Stomach (tissue), 9 donors: ENCODE measurements around the gene SWAP70. TPM values are rescaled to one million over a fixed set of nuclear protein-coding genes. Genes with fewer than 3 reads are reported as not detected.

Experiments used
- DNase-seq, 2 donors: peaks; one replicate each; pipeline versions ENCODE4 v3.0.0 to v3.0.0-alpha.2; 2013 to 2019
- H3K27ac ChIP-seq, 5 donors: fragments of 200-600 bp in 4 of 5; sonication (generic) in 4 of 5; one replicate each; pipeline ENCODE4 v1.5.1; 2013 to 2019; ENCODE audit warnings: mild to moderate bottlenecking in 1 of 5, moderate library complexity in 1 of 5
- H3K27me3 ChIP-seq, 3 donors: fragments of 200-600 bp; sonication (generic); one replicate each; pipeline ENCODE4 v1.5.1; 2017 to 2019; ENCODE audit warnings: mixed run types in 1 of 3
- H3K36me3 ChIP-seq, 4 donors: fragments of 200-600 bp; sonication (generic); 1 replicate in 3 of 4; 2 replicates in 1 of 4; pipeline ENCODE4 v1.5.1; 2016 to 2019
- H3K4me1 ChIP-seq, 4 donors: fragments of 200-600 bp; sonication (generic); one replicate each; pipeline ENCODE4 v1.5.1; 2016 to 2019
- H3K4me3 ChIP-seq, 4 donors: fragments of 200-600 bp; sonication (generic) in 3 of 4; one replicate each; pipeline ENCODE4 v1.5.1; 2016 to 2019; ENCODE audit warnings: mild to moderate bottlenecking in 1 of 4
- H3K9me3 ChIP-seq, 4 donors: fragments of 200-600 bp; sonication (generic); one replicate each; pipeline ENCODE4 v1.5.1; 2016 to 2019
- CTCF ChIP-seq, 7 experiments: fragments of 450-650 bp in 4 of 7; fragments of 200-600 bp in 3 of 7; sonication (generic) in 3 of 7; IDR thresholded peaks; one replicate each; pipeline ENCODE4 v1.5.1; 2016 to 2019; ENCODE audit warnings: antibody characterized with exemption in 7 of 7, control low read depth in 2 of 7, mild to moderate bottlenecking in 1 of 7
- EP300 ChIP-seq: sonication (generic); formaldehyde crosslinking; IDR thresholded peaks from one replicate; pipeline ENCODE4 v1.6.1; 2017; ENCODE audit warnings: antibody characterized with exemption
- POLR2A ChIP-seq, 4 donors: fragments of 450-650 bp; IDR thresholded peaks; one replicate each; pipeline ENCODE4 v1.6.1; 2016; ENCODE audit warnings: antibody characterized with exemption in 4 of 4, control low read depth in 2 of 4, mild to moderate bottlenecking in 1 of 4, moderate library complexity in 1 of 4
- POLR2AphosphoS5 ChIP-seq, 3 donors: sonication (generic); formaldehyde crosslinking; IDR thresholded peaks; one replicate each; pipeline ENCODE4 v1.6.1; 2016; ENCODE audit warnings: antibody characterized with exemption in 3 of 3
- WGBS, 5 donors: extraction: QIAGEN DNeasy Blood & Tissue Kit in 3 of 5; methylation state at CpG; one replicate each; pipeline versions ENCODE4 v1.1.5 to v1.1.7; 2013 to 2018; 5-methylcytosine and 5-hydroxymethylcytosine counted together
- intact Hi-C: fragments of 100-400 bp; cut with DNase I; formaldehyde crosslinking; loops from one replicate; pipeline ENCODE4 v1.15.1; 2023; ENCODE audit warnings: low total_unique reads
- polyA plus RNA-seq, 3 donors: library from polyadenylated mRNA; stranded (reverse); fragments of 200-250 nt; gene quantifications; one replicate each; pipeline ENCODE4 v1.2.3, GENCODE V29; 2013
- total RNA-seq, 5 donors: library from RNA; depleted of rRNA; stranded (reverse); fragments of >200 nt; gene quantifications; one replicate each; pipeline versions ENCODE4 v1.1.0 to v1.2.3, GENCODE V29; 2014 to 2016
- donor health status: healthy with polysubstance abuse.
- donor health status: Bipolar disorder and iron deficiency.
- donor health status: healthy.

Gene SWAP70
- total and polyA plus RNA-seq, 8 donors = 5.1 to 39.5 (median 18.3) TPM

GRCh38 chr11:9687711-9688477 is 24.0 kb downstream of the SWAP70 start:
- H3K27me3 ChIP-seq = no peaks in the 10 kb centered on the region
- TF ChIP-seq POLR2AphosphoS5 (IDR thresholded peaks at IDR 0.05) = no peak
- no peak for TF ChIP-seq POLR2A (IDR thresholded peaks at IDR 0.05)
- no peak for TF ChIP-seq CTCF (IDR thresholded peaks at IDR 0.05)
- no peak for TF ChIP-seq EP300
- peaks cover 11 to 54% (median 26%) of the 10 kb centered on the region in 4 donors for H3K4me1 ChIP-seq
- no peaks in the 10 kb centered on the region for H3K9me3 ChIP-seq
- WGBS, 5 donors = 52 to 73% (median 59%) methylated on average over 2 of the region's 2 CpGs
- intact Hi-C loops = no loop called here
- peak overlapping the region in 4 of 5 donors; percentile 62 to 80 (median 71) for H3K27ac ChIP-seq
- peak; percentile 53 to 73 for DNase-seq
- no peak overlapping the region for H3K4me3 ChIP-seq
- peaks cover 0 to 13% (median 1%) of the 10 kb centered on the region in 4 donors for H3K36me3 ChIP-seq

GRCh38 chr11:9688716-9689511 is 25.0 kb downstream of the SWAP70 start:
- Histone ChIP-seq H3K4me3 (no peak overlapping the region), H3K27me3 (no peaks in the 10 kb centered on the region), H3K36me3 (peaks cover 0 to 14% (median 2%) of the 10 kb centered on the region in 4 donors), H3K4me1 (peaks cover 11 to 60% (median 28%) of the 10 kb centered on the region in 4 donors), H3K27ac (peak overlapping the region; percentile 38 to 80 (median 64)), H3K9me3 (no peaks in the 10 kb centered on the region)
- TF ChIP-seq EP300 (no peak), POLR2AphosphoS5 (IDR thresholded peaks at IDR 0.05) (peak in 1 of 3 donors; percentile 4)
- intact Hi-C loops = no loop called here
- 45 to 70% (median 59%) methylated on average over 7 of the region's 7 CpGs for WGBS, 5 donors
- DNase-seq = peak in 1 of 2 donors; percentile 72

- intact Hi-C loops = no loop called here
- WGBS, 5 donors = 60 to 78% (median 68%) methylated on average over 5 of the region's 5 CpGs
- Histone ChIP-seq H3K27ac (peak overlapping the region; percentile 62 to 80 (median 78)), H3K9me3 (no peaks in the 10 kb centered on the region), H3K36me3 (peaks cover under 1 to 22% (median 10%) of the 10 kb centered on the region in 4 donors), H3K4me1 (peaks cover 11 to 60% (median 28%) of the 10 kb centered on the region in 4 donors), H3K4me3 (no peak overlapping the region), H3K27me3 (no peaks in the 10 kb centered on the region)
- no peak for DNase-seq
- TF ChIP-seq EP300 (no peak), POLR2A (IDR thresholded peaks at IDR 0.05) (no peak), POLR2AphosphoS5 (IDR thresholded peaks at IDR 0.05) (no peak), CTCF (IDR thresholded peaks at IDR 0.05) (no peak)
Measured at GRCh38 chr11:9689721-9690120, 25.8 kb downstream of the SWAP70 start.

GRCh38 chr11:9691865-9692264 is 28.0 kb downstream of the SWAP70 start:
- Histone ChIP-seq H3K27ac (peak overlapping the region in 3 of 5 donors; percentile 49 to 80 (median 78)), H3K27me3 (no peaks in the 10 kb centered on the region), H3K9me3 (no peaks in the 10 kb centered on the region), H3K4me3 (no peak overlapping the region), H3K4me1 (peaks cover 11 to 60% (median 28%) of the 10 kb centered on the region in 4 donors), H3K36me3 (peaks cover 9 to 25% (median 24%) of the 10 kb centered on the region in 4 donors)
- intact Hi-C loops = no loop called here
- TF ChIP-seq EP300 (no peak), POLR2AphosphoS5 (IDR thresholded peaks at IDR 0.05) (no peak), POLR2A (IDR thresholded peaks at IDR 0.05) (no peak), CTCF (IDR thresholded peaks at IDR 0.05) (no peak)
- DNase-seq = no peak
